Heart left ventricle (tissue), 13 donors: ENCODE results near the gene VDAC2.

Source experiments
- CTCF ChIP-seq, 12 donors: fragments of 200-600 bp; sonication (generic) in 4 of 12; IDR thresholded peaks; one replicate each; pipeline versions ENCODE4 v1.5.0 to v1.8.0; 2018 to 2022; ENCODE audit warnings: antibody characterized with exemption in 12 of 12, mild to moderate bottlenecking in 5 of 12
- POLR2A ChIP-seq, 2 donors: fragments of 450-650 bp; IDR thresholded peaks; one replicate each; pipeline ENCODE4 v1.6.1; 2017; ENCODE audit warnings: antibody characterized with exemption in 2 of 2, mild to moderate bottlenecking in 2 of 2, moderate library complexity in 2 of 2
- donor health status: ischemic (EF 13 %, LVEDD 7.1; RV severe dilation, severe dysfunction).
- donor health status: DM: no; HTN: yes; CAD: no.
- donor health status: DM: no; HTN: no; CAD: no.
- donor health status: ischemic (EF 25% LVEDD 6.9; RV normal size, moderate dysfunction).
- donor health status: ischemic (EF 25% LVEDD 5.7; RV mildly dilated, moderate dysfunction).
- donor health status: ischemic (EF 35%, LVEDD 5.7; RV mildly dilated, moderate dysfunction).
- donor health status: nonischemic (EF 11% LVEDD 7.7; RV severe dilation, severe dysfunction).
- donor health status: DM: yes; HTN: yes; CAD: no.
- donor health status: PGD.
- donor health status: ischemic (EF 29% LVEDD 5.4; RV normal size, mild dysfunction).
- donor health status: nonischemic (EF 23%, LVEDD 6.1; RV moderate dilation, normal function).

DNA sequence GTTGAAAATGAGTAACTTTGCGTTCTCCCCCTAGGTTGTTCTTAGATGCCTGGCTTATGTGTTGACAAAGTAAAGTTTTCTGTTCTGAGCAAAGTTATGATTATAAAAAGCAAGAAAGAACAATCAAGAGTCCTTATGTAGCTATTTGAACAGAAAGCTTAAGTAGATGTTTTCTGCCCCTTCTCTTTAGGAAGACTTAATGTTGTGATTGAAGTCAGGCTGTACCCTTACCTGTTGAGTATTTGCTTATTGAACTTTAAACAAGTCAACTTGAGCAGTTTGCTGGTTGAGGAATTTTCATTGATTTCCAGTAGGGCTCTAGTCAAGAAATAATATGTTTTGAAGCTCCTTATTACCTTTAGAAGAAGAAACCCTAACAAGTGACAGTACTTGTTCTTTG lies 33.9 kb upstream of the VDAC2 start:
- TF ChIP-seq CTCF (IDR thresholded peaks at IDR 0.05), result no peak
- TF ChIP-seq POLR2A (IDR thresholded peaks at IDR 0.05), result no peak
